Measurements from ENCODE around the gene RLBP1.

Gene RLBP1

DNA sequence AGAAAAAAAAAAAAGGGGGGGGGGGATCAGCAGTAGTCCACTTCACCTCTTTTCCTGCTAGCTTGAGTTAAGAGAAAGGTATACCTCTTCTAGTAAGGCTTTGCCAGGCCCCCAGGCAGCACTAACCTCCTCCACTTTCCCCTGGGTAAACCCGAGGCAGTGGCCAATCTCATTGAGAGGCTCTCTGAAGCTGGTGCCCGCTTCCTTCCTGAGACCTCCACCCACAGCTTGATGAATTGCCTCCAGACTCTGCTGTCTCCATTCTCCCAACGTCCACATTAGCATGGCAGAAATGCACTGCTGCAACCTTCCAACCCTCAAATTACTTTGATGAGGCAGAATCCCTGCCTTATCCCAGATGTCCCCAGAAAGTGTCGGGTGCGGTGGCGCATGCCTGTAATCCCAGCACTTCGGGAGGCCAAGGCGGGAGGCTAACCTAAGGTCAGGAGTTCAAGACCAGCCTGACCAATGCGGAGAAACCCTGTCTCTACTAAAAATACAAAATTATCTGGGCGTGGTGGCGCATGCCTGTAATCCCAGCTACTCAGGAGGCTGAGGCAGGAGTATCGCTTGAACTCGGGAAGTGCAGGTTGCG, 15.3 kb downstream of the RLBP1 start:
- no peak for DNase-seq

DNA sequence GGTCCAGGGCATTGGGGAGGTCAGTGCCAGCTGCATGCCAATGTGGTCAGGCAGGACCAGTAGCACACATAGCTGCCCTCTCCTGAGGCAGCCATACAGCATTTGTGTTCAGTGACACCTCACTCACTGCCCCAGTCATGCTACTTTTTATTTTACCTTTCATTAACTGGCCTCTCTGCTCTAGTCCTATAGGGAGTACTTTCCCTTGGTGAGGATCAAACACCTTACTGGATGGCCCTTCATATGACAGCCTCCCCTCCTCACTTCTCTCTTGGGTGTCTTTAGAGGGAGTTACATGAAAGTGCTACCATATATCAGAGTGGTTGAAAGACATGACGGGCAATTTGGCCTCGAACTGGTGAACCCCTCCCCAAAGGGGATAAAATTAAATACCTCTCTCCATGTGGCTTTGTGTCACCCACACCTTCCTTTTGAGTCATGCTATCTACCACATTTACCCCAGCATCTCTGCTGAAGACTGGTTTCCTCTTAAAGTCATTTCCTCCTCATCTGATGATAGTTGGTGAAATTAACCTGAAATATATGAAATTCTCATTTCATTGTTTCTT, 17.6 kb downstream of the RLBP1 start:
- DNase-seq = peak; percentile 35

DNA sequence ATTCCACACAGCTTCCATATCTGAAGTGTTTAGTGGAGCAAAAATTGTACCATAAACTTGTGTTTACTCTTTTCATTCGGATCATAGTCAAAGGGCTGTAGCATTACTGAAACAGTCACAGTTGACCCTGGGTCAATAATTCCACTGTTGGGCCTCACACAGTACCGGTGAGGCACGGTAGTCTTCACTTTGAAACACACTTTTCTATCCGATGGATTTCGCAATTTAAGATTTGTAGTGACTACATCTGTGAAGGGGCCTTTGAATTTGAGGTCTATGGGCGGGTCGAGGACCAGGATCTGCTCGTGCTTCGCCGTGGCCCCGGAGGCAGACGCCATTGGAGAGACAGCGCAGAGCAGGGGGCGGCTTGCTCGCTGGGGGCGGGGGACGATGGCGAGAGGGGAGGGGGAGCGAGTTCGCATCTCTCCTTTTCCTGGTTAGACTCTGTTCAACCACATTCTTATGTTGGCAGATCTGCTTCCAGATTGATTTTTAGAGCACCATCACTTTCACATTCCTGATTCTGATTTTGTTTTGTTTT, 19.8 kb downstream of the RLBP1 start:
- DNase-seq = no peak

DNA sequence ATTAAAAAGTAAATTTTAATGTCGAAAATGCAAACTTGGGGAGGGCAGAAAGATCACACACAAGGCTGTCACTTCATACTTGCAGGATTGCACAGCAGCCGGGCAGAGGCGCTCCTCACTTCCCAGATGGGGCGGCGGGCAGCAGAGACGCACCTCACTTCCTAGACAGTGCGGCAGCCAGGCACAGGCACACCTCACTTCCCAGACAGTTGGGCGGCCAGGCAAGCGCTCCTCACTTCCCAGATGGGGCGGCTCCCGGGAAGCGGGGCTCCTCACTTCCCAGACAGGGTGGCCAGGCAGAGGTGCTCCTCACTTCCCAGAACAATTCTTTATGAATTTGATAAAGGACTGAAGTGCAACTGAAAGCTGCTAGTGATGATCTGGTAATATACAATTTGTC, 21.2 kb downstream of the RLBP1 start:
- no peak for DNase-seq

DNA sequence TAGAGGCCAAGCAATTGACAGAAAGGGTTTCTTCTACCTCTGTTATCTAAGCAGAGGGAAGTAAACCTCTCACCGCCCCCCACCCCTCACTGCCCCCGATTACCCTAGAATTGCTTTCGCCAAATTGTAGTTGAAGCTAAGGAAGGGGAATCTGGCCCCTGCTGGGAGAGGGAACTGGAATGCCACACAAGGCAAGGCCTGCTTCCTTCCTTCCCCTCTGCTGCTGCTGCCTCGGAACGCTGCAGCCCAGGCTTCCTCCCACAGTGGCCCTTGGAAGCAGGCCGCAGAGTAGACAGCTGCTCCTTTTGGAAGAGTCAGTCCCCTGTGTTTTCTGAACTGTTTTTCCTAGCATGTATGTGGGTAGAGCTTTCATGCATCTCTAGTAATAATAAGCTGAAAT, 21.6 kb downstream of the RLBP1 start:
- DNase-seq = no peak

DNA sequence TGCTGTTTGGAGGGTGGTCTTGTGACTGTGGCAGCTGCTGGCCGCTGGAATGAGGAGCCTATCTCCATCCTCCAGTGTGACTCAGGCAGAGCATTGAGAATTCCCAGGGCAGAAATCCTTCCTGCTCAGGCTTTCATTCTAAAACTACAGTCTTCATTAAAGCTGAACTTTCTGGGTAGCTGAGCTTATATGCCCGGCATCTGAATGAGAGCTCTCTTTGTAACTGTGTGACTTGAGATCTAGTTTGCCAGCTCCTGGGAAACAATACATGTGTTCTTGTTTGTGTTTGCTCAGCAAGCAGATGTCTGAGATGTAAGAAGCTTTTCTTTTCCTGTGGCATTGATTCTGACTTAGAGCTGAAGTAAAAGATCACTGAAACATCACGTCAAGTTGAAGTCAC, 22.4 kb downstream of the RLBP1 start:
- no peak for DNase-seq

DNA sequence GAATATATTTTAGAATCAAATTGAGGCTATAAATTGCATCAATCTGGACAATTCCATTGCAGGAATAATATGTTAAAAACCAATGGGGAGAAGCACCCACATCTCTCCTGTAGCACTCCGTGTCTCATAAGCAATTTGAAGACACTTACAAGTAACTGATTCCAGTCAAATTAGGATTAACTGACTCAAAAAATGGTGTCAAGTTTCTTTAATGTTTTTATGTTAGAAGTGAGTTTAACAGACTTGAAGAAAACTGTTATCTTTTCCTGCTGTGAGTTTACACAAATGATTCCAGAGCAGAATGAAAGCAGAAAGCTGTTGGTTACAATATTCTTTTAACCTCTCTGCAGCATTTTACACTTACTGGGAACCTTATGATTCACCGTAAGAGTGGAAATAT, 23.2 kb downstream of the RLBP1 start:
- DNase-seq = no peak

DNA sequence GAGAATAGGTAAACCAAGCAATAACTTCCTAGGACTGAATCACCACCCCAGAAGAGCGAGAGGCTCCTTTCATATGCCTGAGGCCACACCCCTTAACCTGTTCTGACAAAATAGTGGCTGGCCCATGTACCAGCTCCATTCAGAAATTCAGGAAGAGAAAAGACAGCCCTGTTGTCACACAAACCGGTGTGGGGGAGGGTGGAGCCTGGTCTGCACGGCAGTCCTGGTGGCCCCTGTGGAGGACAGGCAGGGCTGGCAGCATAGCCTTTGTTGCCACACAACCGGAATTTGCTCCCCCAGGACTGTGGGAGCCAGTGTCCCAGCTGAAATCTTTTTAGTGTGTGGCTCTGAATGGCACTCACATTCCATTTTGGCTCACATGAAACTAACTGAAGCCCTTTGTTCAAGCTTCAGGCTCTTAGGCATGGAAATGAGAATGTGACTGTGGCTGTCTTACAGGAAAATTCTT, 23.8 kb downstream of the RLBP1 start:
- DNase-seq = no peak

DNA sequence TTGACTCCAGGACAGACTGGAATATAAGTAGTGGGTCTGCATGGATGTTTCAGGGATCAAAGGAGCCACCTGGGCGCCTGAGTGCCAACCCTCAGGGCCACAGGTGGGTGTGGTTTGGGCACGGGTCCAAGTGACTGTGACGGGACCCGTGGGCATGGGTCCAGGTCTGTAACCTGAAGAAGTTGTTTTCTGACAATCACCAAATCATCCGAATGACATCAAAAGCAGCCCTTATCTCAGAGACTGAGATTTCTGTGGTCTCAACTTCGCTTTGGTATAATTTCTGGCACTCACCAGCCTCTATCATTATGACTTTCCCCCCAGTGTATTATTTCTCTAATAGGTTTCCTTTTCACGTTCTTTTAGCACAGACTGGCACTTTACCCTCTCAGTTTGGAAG, 24.4 kb downstream of the RLBP1 start:
- no peak for DNase-seq

DNA sequence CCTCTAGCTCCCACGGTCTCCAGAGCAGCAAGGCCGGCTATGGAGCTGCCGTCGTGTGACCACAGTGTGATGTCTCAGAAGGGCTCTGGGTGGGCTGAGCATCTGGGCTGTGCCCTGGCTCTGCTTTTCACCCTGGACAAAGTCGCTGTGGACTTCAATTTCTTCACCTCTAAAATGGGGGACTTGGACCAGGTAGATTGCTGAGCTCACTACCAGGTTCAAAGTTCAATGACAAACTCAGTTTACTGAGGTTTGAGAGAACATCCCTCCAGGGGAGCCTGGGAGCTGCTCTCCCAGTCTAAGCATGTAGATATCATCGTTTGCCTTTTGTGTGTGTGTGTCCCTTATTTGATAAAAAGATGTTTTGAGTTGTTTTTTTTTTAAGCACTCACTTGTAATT, 25.1 kb downstream of the RLBP1 start:
- no peak for DNase-seq

DNA sequence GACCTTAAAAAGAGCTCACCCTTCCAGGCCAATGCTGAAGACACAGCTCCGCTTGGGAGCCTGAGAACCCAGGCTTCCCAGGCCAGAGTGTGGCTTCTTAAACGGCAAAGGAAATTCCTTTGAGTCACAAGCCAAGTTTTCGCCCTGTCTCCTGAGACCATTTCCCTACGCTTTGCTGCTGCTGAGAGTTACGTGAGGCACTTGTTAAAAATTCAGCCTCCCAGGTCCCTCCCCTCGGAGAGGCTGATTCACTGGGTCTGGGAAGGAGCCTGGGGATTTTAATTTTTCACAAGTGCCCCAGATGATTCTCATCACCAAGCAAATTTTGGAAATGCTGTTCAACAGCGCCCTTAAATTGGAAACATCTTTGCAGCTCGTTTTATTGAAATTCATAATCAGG, 25.5 kb downstream of the RLBP1 start:
- DNase-seq = no peak

DNA sequence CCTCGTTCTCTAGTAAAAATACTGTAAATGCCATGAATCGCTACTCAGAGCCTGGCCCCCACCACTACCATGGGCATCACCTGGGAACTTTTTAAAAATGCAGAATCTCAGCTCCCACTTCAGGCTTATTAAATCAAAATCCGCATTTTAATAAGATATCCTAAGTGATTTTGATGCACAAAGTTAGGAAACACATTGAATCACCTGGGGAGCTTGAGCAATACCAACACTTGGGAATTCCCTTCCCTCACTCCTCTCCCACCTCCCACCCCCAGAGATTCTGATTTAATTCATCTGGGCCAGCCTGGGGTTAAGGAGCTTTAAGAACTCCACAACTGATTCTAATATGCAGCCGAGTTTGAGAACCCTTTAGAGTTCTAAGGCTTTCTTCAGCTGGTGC, 26.8 kb downstream of the RLBP1 start:
- DNase-seq = no peak

DNA sequence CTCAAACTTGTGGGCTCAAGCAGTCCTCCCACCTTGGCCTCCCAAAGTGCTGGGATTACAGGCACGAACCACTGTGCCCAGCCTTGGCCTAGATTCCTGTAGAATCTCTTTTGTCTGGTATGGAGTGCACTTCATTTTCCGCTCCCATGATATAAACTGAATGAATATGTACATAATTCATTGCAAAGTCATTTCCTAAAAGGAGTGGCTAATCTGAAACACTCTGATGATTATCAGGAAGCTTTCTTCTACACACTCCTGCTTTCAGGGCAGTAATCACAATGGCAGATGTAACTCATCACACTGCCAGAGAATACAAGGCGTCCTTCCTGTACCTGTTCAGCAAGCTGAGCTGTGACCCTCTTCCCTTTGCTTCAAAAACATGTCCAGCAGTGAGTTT, 28.6 kb downstream of the RLBP1 start:
- no peak for DNase-seq

DNA sequence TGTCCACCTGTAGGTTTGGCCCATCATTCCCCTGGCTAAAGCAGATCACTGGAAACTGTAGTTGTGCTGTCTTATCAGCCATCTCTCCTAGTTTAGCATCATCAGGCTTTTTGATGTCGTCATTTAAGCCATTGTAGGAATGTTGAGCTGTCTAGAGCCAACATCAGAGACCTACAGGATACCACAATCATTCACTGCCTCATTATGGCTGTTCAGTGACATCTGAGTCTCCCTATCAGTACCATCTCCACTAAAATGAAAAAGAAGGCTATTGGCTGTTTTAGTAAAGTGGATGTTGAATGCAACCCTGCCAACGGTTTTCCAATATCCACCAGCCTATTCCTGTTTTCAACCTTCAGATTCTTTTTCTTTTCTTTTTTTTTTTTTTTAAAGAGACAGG, 29.2 kb downstream of the RLBP1 start:
- DNase-seq = no peak

DNA sequence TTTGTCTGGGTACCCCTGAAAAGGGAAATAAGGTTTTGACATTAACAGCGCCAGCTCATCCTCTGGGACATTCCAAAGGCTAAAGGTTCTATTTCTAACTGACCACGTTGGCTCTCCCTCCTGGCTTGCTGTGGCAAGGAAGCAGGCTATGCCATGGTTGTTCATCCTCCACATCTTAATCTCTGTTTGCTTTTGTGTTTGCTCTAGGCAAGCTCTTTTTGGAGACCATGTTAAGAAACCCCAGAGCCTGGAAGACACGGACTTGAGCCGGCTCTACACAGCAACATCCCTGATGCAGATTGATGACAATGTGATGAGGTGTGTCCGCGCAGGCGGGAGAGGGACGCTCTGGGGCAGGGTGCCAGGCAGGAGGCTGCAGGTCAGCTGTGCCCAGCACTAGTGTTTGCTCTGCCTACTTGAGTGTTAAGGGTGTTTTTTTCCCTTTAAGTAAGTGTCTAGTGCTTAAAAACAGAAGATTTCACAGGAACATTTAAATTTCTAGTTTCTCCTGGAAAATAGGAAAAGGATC, 33.3 kb downstream of the RLBP1 start:
- no peak for DNase-seq

DNA sequence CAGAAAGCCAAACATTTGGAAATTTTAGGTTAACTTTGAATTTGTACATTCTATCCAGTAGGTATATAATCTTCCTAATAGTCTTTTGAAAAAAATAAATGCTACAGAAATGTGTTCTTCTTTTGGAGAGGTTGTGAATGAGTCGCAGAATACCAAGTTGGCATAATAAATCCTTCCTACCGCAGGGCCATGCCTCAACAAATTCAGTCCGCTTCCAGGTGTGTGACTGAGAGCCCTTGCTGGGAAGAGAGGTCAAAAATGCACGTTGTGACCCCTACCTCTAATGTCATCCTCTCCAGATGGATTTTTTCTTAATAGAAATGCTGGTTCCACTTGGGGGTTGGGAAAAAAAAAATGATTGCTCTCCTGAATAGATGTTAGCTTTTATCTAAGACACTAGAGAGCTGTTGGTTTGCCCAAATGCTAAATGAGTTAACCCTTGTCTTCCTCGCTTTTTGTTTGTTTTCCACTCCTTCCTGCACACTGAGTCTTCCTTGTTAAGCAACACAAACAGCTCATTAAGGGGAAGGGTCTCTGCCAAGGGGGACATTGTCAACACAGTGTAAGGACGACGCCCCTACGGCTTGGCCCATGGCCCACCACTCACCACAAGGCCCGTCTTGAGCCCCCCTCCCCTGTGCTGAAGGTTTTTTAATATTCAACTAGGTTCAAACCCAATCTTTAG, 33.9 kb downstream of the RLBP1 start:
- no peak for DNase-seq

DNA sequence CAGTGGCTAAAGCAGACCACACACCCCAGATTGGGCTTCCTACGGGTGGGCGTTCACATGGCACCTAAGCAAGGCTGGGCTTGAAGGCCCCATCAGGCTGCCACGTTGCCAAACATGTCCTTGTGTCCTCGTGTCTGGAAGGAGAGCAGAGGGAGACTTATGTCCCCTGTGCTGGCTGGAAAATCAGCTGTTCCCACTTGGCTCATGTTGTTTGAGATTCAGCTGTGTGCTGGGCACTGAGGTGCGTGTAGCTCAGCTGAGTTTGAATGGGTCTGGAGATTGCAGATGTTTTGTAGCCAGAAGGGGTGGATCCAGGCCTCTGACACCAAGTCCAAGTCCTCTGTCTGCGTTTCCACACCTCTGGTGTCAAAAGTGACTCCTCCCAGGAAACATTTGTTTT, 34.6 kb downstream of the RLBP1 start:
- no peak for DNase-seq

DNA sequence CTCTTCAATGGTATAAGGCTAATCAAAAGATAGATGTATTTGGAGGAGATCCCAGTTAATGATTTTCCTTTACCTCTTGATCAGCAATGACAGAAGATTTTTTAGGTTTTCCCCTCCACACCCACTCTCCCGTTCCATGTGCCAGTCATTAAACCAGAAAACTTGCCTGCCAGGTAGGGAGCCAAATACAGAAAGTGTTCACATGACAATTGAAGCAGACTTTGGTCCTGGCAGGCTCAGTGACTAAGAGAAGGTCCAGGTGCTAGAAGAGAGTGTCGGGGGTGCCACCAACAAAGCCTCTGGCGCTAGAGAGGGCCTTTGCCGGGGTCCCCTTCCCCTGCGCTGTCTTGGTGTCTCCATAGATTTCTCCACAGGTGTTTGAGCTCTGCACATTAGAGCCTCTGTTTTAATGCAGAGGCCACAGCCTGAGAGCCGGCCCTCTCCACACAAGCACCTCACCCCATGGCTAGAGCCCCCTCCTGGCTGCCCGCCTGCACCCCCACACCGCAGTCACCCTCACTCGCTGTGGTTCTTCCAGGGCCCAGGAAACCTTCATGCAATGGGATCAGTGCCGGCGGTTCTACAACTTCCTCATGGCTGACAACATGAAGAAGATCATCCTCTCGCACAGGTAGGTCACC, 36.4 kb downstream of the RLBP1 start:
- no peak for DNase-seq

DNA sequence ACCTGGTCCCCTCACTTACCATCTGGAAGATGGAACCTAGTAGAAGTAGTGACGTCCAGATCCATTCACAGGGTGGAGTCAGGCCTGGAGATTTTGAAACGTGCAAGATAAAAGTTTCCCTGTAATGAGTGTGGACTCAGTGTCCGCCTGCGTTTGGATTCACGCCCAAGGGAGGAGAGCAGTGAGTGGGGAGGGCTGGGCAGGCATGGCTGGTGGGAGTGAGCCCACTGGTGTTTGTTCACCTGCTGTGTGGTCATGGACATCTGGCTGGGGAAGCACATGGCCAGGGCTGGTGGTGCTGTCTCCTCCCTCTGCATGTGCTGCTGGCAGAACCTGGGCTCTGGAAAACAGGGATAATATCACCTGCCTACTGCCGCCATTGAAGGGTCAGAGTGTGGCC, 37.0 kb downstream of the RLBP1 start:
- no peak for DNase-seq

DNA sequence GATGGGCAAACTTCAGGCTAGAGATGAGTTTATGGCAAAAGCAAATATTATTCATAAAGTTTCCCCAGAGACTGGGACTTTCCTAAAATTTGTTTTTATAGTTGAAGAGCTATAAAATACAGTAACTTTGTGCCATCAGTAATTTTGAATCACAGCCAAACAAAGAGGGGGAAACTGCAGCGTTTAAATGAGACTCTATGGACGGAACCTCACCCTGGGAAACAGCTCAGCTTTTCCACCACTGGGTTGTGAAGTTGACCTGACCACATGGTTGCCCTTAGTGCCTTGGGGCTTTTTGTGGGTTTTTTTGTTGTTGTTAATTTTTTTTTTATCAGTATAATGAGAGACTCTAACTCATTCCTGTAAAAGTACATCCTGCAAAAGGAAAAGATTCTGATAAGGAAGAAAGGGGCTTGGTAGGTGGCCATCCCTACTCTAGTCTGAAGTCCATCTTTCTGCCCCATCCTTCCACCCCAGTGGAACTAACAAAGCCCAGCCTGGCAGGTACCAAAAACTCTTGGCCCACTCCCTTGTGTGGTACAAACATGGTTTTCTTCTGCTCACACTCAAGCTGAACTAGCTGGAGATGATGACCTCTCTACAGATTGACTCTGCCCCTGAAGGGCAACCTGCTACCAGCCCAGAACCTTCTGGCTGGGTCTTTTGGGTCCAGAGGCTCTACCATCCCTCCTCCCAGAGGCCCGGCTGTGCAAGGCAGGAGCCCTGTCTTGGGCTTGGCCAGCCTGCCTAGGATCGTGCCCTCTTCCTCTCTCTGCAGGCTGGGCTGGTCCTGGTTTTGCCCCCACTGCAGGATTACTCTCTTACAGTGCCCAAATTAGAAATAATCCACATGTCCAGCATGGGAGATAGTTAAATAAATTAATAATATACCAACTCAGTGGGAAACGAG, 41.2 kb downstream of the RLBP1 start:
- no peak for DNase-seq

DNA sequence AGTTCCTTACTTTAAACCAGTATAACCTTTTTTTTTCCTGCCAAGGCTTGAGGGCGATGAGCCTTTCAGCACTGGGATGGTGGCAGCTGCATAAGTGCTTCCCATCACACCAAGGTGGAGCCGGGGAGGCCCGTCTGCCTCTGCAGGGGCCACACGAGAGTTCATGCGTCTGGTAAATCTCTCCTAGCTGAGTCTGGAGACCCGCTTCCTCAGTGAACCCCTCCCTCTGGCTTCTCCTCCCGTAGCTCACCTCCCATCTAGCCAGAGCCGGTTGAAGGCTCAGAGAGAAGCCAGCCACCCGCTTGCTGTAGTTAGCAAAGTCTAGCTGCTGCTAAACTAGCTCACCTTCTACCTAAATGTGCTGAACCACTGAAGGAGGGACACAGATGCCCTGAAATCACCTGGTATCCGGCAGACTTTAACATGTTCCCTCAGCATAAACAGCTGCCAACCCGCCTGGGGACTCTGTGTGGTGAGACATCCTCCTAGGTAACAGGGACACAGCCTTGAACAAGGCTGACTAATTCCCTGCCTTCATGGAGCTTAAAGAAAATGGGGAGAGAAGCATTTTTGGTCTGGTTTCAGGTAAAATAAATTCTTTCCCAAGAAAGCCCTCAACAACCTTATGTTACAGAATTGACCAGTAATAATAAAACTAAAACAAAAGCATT, 42.9 kb downstream of the RLBP1 start:
- no peak for DNase-seq

All from CD4-positive, alpha-beta T cell treated with Interleukin-4 for 4 hours (primary cell).